ENCODE results near the gene SLC7A8. TPM values are rescaled to one million over a fixed set of nuclear protein-coding genes. Genes with fewer than 3 reads are reported as not detected.

Gene SLC7A8
- total RNA-seq, 1 experiment from 2014 or later: 0.90 TPM

- intact Hi-C loops (cut with micrococcal nuclease; ENCODE audit: unreplicated experiment): no loop called here
- ATAC-seq (no peak), DNase-seq (ENCODE audit: low read depth, low spot score) (no peak)
- no peaks in the 10 kb centered on the region for H3K9me3 ChIP-seq (ENCODE audit: control insufficient read depth, insufficient read depth, low read depth, low read length)
- BruUV-seq (replicated peaks): no TSS peak
- no peaks in the 10 kb centered on the region; the same call in 1 of the 2 replicates for H3K4me1 ChIP-seq (ENCODE audit: control insufficient read depth, insufficient read depth, low read length)
- H3K27me3 ChIP-seq (ENCODE audit: control insufficient read depth, insufficient read depth, low read length): peaks cover 2% of the 10 kb centered on the region
- no peak overlapping the region for H3K27ac ChIP-seq (ENCODE audit: low read length)
- H3K4me3 ChIP-seq (ENCODE audit: low read depth in 2 of 2, low read length in 2 of 2): no peak overlapping the region
- no peaks in the 10 kb centered on the region for H3K36me3 ChIP-seq (ENCODE audit: control insufficient read depth, insufficient read depth, low read length)
- TF ChIP-seq, protein P1, sequence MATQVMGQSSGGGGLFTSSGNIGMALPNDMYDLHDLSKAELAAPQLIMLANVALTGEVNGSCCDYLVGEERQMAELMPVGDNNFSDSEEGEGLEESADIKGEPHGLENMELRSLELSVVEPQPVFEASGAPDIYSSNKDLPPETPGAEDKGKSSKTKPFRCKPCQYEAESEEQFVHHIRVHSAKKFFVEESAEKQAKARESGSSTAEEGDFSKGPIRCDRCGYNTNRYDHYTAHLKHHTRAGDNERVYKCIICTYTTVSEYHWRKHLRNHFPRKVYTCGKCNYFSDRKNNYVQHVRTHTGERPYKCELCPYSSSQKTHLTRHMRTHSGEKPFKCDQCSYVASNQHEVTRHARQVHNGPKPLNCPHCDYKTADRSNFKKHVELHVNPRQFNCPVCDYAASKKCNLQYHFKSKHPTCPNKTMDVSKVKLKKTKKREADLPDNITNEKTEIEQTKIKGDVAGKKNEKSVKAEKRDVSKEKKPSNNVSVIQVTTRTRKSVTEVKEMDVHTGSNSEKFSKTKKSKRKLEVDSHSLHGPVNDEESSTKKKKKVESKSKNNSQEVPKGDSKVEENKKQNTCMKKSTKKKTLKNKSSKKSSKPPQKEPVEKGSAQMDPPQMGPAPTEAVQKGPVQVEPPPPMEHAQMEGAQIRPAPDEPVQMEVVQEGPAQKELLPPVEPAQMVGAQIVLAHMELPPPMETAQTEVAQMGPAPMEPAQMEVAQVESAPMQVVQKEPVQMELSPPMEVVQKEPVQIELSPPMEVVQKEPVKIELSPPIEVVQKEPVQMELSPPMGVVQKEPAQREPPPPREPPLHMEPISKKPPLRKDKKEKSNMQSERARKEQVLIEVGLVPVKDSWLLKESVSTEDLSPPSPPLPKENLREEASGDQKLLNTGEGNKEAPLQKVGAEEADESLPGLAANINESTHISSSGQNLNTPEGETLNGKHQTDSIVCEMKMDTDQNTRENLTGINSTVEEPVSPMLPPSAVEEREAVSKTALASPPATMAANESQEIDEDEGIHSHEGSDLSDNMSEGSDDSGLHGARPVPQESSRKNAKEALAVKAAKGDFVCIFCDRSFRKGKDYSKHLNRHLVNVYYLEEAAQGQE (IDR thresholded peaks at IDR 0.05; ENCODE audit: insufficient read depth in 1 of 2, low read depth in 2 of 2, low read length in 1 of 2): no peak
- no peak for TF ChIP-seq SIN3A (IDR thresholded peaks at IDR 0.05; ENCODE audit: borderline replicate concordance, insufficient read depth, low read depth, low read length)
- no peak for TF ChIP-seq TCF7L2 (IDR thresholded peaks at IDR 0.05; ENCODE audit: low read depth, low read length)
- TF ChIP-seq POLR2AphosphoS5 (IDR thresholded peaks at IDR 0.05; ENCODE audit: low read depth, low read length): no peak
- TF ChIP-seq CTCF (IDR thresholded peaks at IDR 0.05): no peak
- in situ Hi-C loops (cut with HindIII; ENCODE audit: low pct_unique_long_range_greater_than_20kb, low sequenced_read_pairs): no loop called here
- POLR2A ChIA-PET: no interaction called here
- CTCF ChIA-PET: no interaction called here
Measured at GRCh38 chr14:23172574-23172973, 10.9 kb downstream of the SLC7A8 start.

DNA sequence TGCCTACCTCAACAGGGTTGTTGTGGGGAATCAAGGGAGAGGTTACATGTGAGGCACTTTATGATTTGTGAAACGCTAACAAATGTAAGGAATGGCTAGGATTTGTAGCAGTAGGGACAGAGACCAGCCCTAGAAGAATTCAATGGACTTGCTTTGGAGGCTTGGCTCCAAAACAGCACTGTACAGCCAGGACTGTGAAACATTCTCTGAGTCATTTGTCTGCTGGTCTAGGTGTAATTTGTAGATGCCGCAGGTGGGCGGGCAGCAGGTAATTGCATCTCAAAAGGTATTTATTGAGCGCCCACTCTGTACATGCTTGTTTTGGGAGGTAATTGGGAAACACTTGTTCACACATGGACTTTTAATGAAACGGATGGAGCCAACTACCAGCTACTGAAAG lies 11.4 kb downstream of the SLC7A8 start:
- no TSS peak for BruUV-seq (replicated peaks)
- ChIA-PET POLR2A (no interaction called here), CTCF (no interaction called here)
- Histone ChIP-seq H3K4me1 (ENCODE audit: control insufficient read depth, insufficient read depth, low read length) (no peaks in the 10 kb centered on the region; the same call in 1 of the 2 replicates), H3K4me3 (ENCODE audit: low read depth in 2 of 2, low read length in 2 of 2) (no peak overlapping the region), H3K36me3 (ENCODE audit: control insufficient read depth, insufficient read depth, low read length) (no peaks in the 10 kb centered on the region), H3K27me3 (ENCODE audit: control insufficient read depth, insufficient read depth, low read length) (no peaks in the 10 kb centered on the region; the same call in 1 of the 2 replicates), H3K27ac (ENCODE audit: low read length) (no peak overlapping the region), H3K9me3 (ENCODE audit: control insufficient read depth, insufficient read depth, low read depth, low read length) (no peaks in the 10 kb centered on the region)
- DNase-seq (ENCODE audit: low read depth, low spot score) (no peak), ATAC-seq (no peak)
- intact Hi-C loops (cut with micrococcal nuclease; ENCODE audit: unreplicated experiment) (no loop called here), in situ Hi-C loops (cut with HindIII; ENCODE audit: low pct_unique_long_range_greater_than_20kb, low sequenced_read_pairs) (no loop called here)
- TF ChIP-seq, protein P1 (IDR thresholded peaks at IDR 0.05; ENCODE audit: insufficient read depth in 1 of 2, low read depth in 2 of 2, low read length in 1 of 2): no peak
- TF ChIP-seq CTCF (IDR thresholded peaks at IDR 0.05): no peak
